MV-4-11 (cell line): ENCODE results near the gene DMTF1.
"Not testable (repeated sequence)": the region's sequence is repeated elsewhere in the genome, so short reads cannot be mapped to it uniquely, and the experiment has no call there.

Experiments
- DNase-seq: peaks from one replicate; lab custom pipeline; 2025; lab: John Stamatoyannopoulos, UW

The DMTF1 gene

DNA sequence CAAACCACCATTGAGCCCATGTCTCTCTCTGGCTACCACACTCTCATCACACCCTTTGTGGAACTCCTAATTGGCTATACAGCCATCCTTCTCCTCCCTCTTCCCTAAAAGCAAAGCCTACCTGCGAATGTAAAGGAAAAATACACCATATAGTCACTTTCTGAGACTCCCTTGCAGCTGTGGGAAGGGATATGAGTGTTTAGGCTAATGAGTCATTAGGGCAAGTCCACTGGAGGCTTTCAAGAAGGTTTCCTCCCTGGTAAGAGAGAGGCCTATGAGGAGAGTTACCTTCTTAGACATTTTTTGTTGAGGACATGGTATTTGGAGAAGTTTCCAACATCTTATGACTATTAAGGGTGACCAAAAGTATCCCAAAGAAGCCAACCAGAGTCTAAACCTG is 71.4 kb downstream of the DMTF1 start:
- no peak for DNase-seq

- DNase-seq = no peak
These were observed 73.4 kb downstream of the DMTF1 start for GRCh38 chr7:87225696-87226095.

- DNase-seq = no peak
These were observed 74.2 kb downstream of the DMTF1 start for GRCh38 chr7:87226495-87226894.

GRCh38 chr7:87231258-87231657 is 79.0 kb downstream of the DMTF1 start:
- no peak for DNase-seq

DNA sequence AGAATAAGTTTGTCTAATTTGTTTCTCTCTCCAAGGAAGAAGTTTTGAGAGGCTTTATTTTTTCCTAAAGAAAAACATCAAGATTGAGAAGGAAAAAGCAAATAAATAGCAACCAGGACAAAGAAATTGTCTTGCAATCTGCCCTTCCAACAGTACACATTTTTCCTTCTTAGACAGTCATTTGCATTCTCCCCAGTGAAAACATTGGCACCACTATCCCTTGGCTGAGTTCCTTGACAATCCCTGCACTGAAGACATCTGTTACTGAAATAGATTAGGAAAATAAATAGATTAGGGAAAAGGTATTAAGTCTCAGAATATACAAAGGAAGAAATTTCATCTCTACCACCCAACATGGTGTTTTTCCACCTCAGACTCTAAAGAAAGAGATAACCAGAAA is 79.5 kb downstream of the DMTF1 start:
- no peak for DNase-seq

GRCh38 chr7:87234949-87235348 is 82.7 kb downstream of the DMTF1 start:
- DNase-seq = no peak

DNA sequence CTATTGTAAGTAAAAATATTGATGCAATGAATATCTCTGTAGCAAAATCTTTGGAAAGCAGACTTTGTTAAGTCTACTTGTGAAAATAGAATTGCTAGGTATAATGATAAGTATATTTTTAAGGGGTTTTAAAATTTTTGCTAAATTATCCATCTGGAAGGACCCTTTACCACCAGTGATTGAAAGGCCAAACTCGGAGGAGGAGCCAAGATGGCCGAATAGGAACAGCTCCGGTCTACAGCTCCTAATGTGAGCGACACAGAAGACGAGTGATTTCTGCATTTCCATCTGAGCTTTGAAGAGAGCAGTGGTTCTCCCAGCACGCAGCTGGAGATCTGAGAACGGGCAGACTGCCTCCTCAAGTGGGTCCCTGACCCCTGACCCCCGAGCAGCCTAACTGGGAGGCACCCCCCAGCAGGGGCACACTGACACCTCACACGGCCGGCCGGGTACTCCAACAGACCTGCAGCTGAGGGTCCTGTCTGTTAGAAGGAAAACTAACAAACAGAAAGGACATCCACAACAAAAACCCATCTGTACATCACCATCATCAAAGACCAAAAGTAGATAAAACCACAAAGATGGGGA is 86.3 kb downstream of the DMTF1 start:
- not testable (repeated sequence) for DNase-seq

DNA sequence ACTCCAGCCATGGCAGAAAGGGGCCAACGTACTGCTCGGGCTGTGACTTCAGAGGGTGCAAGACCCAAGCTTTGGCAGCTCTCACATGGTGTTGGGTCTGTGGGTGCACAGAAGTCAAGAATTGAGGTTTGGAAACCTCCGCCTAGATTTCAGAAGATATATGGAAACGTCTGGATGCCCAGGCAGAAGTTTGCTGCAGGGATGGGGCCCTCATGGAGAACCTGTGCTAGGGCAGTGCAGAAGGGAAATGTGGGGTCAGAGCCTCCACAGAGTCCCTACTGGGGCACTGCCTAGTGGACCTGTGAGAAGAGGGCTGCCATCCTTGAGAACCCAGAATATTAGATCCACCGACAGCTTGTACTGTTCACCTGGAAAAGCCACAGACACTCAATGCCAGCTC is 93.4 kb downstream of the DMTF1 start:
- not testable (repeated sequence) for DNase-seq
